BE2C (cell line): ENCODE measurements around the gene ZCCHC17. TPM values are rescaled to one million over a fixed set of nuclear protein-coding genes. Genes with fewer than 3 reads are reported as not detected.

ENCODE experiments used
- DNase-seq: peaks from one replicate; pipeline ENCODE4 v3.0.0-alpha.2; 2020
- H3K27me3 ChIP-seq: fragments of 250-450 bp; sonication (Bioruptor Pico); 2 replicates; pipeline ENCODE4 v1.5.1; 2020; ENCODE audit warnings: mild to moderate bottlenecking
- H3K36me3 ChIP-seq: fragments of 250-450 bp; sonication (Bioruptor Pico); 2 replicates; pipeline ENCODE4 v1.5.1; 2020; ENCODE audit warnings: mild to moderate bottlenecking
- H3K4me1 ChIP-seq: fragments of 250-450 bp; sonication (Bioruptor Pico); 2 replicates; pipeline ENCODE4 v1.5.1; 2020
- H3K4me3 ChIP-seq: 2 replicates; pipeline ENCODE4 v1.5.1; 2011; ENCODE audit warnings: low read depth, low read length
- H3K9me3 ChIP-seq: fragments of 250-450 bp; sonication (Bioruptor Pico); 2 replicates; pipeline ENCODE4 v1.5.1; 2020
- CTCF ChIP-seq: IDR thresholded peaks from 2 replicates; pipeline ENCODE4 v1.5.1; 2012; ENCODE audit warnings: mild to moderate bottlenecking, low read depth, low read length
- polyA plus RNA-seq: library from polyadenylated mRNA; unstranded; fragments of >200 nt; gene quantifications from one replicate; pipeline ENCODE4 v1.2.1, GENCODE V29; 2012; ENCODE audit warnings: low read depth, missing spikeins; ENCODE audit not compliant: insufficient read length, insufficient read depth

The ZCCHC17 gene
- 18.9 TPM for polyA plus RNA-seq

- no peak for TF ChIP-seq CTCF
- Histone ChIP-seq H3K4me1 (no peaks in the 10 kb centered on the region), H3K27me3 (no peaks in the 10 kb centered on the region), H3K4me3 (peak within 1 kb of the TSS; percentile 97), H3K36me3 (peaks cover 15% of the 10 kb centered on the region), H3K9me3 (no peaks in the 10 kb centered on the region)
- DNase-seq: peak; percentile 91
Measured at GRCh38 chr1:31296486-31297276, at the start of gene ZCCHC17, which contains the start of gene SNRNP40. ZCCHC17 (plus strand) TSS chr1:31297032; CDS start chr1:31310099, 13,067 bp downstream. SNRNP40 (minus strand) TSS chr1:31296788; CDS start chr1:31296751, 37 bp downstream.

- H3K36me3 ChIP-seq: no peaks in the 10 kb centered on the region
- no peaks in the 10 kb centered on the region for H3K4me1 ChIP-seq
- H3K9me3 ChIP-seq: no peaks in the 10 kb centered on the region
- no peak for DNase-seq
- no peak overlapping the region for H3K4me3 ChIP-seq
- H3K27me3 ChIP-seq: no peaks in the 10 kb centered on the region
- no peak for TF ChIP-seq CTCF
Measured at GRCh38 chr1:31248276-31248675, 48.6 kb upstream of the ZCCHC17 start.

GRCh38 chr1:31249854-31250253 lies 47.0 kb upstream of the ZCCHC17 start:
- H3K27me3 ChIP-seq: no peaks in the 10 kb centered on the region
- no peaks in the 10 kb centered on the region for H3K9me3 ChIP-seq
- H3K4me3 ChIP-seq: no peak overlapping the region
- no peaks in the 10 kb centered on the region for H3K36me3 ChIP-seq
- H3K4me1 ChIP-seq: no peaks in the 10 kb centered on the region
- TF ChIP-seq CTCF: no peak
- DNase-seq: no peak

GRCh38 chr1:31257213-31257612 lies 39.6 kb upstream of the ZCCHC17 start:
- TF ChIP-seq CTCF: no peak
- no peaks in the 10 kb centered on the region for H3K4me1 ChIP-seq
- no peak for DNase-seq
- H3K27me3 ChIP-seq: no peaks in the 10 kb centered on the region
- H3K4me3 ChIP-seq: no peak overlapping the region
- no peaks in the 10 kb centered on the region for H3K9me3 ChIP-seq
- H3K36me3 ChIP-seq: peaks cover 3% of the 10 kb centered on the region; the same call in 1 of the 2 replicates

- Histone ChIP-seq H3K4me3 (no peak overlapping the region), H3K27me3 (no peaks in the 10 kb centered on the region), H3K36me3 (peaks cover 3% of the 10 kb centered on the region; the same call in 1 of the 2 replicates), H3K9me3 (no peaks in the 10 kb centered on the region), H3K4me1 (no peaks in the 10 kb centered on the region)
- no peak for DNase-seq
- no peak for TF ChIP-seq CTCF
Measured at GRCh38 chr1:31258581-31258980, 38.3 kb upstream of the ZCCHC17 start.

GRCh38 chr1:31259746-31260145 lies 37.1 kb upstream of the ZCCHC17 start:
- H3K4me3 ChIP-seq: no peak overlapping the region
- no peak for TF ChIP-seq CTCF
- H3K36me3 ChIP-seq: peaks cover 4% of the 10 kb centered on the region; the same call in 1 of the 2 replicates
- no peaks in the 10 kb centered on the region for H3K4me1 ChIP-seq
- DNase-seq: no peak
- H3K27me3 ChIP-seq: no peaks in the 10 kb centered on the region
- no peaks in the 10 kb centered on the region for H3K9me3 ChIP-seq
